T-helper 2 cell (primary cell): Measurements from ENCODE around the gene TTC27.

Experiments used
- DNase-seq, 5 experiments: peaks; one replicate each; pipeline versions ENCODE4 v3.0.0 to v3.0.0-alpha.2; 2012 to 2022

TTC27 gene

DNA sequence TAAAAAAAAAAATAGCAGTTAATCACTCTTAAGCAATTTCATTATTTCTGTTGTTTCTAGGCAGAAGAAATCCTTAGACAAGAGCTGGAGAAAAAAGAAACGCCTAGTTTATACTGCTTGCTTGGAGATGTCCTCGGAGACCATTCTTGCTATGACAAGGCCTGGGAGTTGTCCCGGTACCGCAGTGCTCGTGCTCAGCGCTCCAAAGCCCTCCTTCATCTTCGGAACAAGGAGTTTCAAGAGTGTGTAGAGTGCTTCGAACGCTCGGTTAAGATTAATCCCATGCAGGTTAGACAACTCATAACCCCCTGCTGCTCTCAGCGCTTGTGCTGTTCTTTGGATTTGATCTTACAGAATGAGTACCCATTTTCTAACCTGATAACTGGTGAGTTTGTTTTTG, 130.4 kb downstream of the TTC27 start:
- DNase-seq = no peak

- no peak for DNase-seq
These were observed 132.8 kb downstream of the TTC27 start for GRCh38 chr2:32760628-32761027.

- DNase-seq = peak in 1 of 5 experiments; percentile 62
These were observed 140.7 kb downstream of the TTC27 start for GRCh38 chr2:32768387-32769174.

DNA sequence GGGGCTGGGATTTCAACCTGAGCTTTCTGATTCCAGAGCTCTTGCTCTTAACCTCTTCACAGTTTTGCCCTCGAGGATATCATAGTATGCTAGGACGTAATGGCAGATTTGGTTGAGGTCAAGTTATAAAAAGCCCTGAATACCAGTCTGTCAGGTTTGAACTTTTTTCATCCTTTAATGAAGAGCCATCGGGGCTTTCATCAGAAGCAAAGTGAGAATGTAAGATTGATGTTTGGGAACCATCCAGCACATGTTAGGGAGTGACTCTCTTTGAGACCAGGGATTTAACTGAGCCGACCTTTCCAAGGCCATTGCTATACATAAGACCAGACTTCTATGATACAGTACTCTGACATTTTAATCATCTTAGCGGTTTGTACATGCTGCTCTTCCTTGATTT, 142.5 kb downstream of the TTC27 start:
- DNase-seq = no peak

DNA sequence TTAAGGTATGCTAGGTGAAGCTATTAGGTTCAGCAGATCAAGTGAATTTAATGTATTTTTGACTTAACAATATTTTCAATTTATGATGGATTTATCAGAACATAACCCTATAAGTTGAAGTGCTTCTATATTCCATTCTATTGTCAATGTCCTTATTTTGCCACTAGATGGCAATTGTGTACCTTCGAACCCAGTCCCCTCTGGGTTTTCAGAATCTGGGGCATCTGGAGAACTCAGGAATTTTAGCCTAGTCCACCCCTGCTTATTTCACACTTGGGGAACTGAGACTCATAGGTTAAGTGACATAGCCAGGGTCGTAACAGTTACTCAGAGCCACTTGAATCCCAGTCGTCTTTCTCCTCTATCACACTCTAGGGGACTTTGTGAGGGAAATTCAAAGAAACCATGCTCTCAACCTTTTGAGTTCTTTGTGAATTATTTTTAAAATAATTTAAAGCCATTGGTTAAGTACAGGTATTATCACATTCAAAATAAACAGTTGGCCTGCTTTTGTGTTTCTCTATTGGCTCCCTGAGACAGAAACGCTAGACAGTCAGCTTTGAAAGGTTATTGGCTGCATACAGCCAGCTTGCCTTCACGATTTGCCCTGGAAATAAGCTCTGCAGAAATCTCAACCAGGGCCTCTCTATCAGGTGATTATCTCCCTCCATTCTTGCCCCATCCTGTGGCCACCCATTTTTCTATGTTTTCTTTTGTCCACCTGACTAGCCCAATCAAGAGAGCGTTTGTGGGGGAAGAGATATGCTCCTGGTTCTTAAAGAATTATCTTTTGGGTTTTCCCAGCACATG, 145.0 kb downstream of the TTC27 start:
- peak in 1 of 5 experiments; percentile 5 for DNase-seq

DNA sequence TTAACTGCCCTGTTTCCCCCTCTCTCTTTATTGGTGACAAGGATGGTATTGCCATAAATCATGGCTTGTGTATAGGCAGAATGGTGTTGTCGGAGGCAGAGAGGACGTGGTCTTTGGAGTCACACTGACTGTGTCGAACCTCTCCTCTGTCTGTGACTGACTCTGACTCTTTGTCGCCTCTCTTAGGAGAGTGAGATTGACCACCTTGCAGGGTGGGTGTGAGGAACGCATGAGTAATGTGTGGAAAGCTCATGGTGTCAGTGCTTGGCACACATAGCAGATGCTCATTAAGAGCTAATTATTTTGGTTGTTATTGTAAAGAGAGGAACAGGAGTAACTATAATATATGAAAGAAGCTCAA, 145.6 kb downstream of the TTC27 start:
- no peak for DNase-seq

- no peak for DNase-seq
These were observed 148.1 kb downstream of the TTC27 start for GRCh38 chr2:32775954-32776353.

DNA sequence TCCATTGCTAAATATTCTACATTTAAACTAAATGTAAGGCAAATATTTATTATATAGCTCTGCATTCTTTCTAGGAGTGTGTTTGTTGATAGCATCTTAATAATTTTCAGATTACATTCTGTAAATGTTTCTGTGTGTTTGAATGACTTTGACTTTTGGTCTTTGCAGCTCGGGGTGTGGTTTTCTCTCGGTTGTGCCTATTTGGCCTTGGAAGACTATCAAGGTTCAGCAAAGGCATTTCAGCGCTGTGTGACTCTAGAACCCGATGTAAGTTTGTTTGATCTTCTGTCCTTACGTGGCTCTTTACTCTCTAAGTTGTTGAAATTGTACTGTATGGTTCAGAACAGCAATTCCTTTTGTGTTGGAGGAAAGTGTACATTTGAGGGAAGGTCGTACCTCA, 149.9 kb downstream of the TTC27 start:
- DNase-seq = no peak

GRCh38 chr2:32780961-32781360, 153.1 kb downstream of the TTC27 start:
- no peak for DNase-seq

DNA sequence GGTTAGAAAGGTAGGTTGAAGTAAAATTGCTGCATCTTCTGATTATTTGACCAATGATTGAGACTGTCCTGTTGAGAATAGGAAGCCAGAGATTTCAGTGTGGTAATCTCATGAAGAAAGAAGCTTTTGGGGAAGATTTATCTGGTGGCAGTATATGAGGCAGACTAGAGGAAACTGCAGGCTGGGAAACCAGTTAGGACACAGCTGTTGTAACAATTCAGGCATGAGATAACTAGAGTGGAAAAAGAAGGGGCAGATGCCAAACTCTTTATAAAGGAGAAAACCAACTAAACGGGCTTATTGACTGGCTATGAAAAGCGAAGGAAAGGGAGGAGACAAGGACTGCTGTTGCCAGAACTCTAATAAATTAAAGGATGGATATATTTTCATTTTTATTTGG, 155.6 kb downstream of the TTC27 start:
- DNase-seq = no peak

GRCh38 chr2:32783933-32784332, 156.1 kb downstream of the TTC27 start:
- no peak for DNase-seq

DNA sequence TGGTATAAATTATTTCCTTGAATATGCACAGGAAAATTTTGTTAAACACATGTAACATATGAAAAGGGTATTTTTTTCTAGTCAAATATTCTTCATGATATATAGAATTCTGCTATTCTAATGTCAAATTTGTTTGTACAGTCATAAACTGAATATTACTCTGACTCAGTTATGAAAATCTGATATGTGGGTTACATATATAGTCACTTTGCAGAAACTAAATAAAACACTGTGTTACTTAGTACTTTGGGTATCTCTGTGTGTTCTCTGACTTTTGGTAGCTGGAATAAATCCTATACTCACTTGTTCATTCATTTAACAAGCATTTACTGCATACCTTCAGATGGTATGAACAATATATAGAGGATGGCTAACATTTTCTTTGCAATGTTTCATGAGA, 159.4 kb downstream of the TTC27 start:
- no peak for DNase-seq

DNA sequence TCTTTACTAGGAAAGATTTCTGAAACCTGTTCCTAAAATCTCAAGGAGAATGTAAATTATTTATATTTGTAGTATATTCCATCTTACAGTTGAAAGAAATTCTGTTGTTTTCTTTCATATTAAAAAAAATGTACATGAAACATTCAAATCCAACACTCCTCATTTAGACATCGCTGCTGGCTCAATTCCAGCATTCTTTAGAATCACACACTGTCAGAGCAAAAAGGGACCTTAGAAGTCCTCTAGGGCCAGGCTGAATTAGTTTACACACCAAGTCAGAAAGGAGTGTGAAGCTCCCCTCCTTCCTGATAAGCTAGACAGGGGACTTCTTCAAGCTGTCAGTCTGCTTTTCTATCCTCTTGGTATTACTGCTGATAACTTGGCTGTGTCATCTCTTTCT, 160.3 kb downstream of the TTC27 start:
- DNase-seq = no peak

DNA sequence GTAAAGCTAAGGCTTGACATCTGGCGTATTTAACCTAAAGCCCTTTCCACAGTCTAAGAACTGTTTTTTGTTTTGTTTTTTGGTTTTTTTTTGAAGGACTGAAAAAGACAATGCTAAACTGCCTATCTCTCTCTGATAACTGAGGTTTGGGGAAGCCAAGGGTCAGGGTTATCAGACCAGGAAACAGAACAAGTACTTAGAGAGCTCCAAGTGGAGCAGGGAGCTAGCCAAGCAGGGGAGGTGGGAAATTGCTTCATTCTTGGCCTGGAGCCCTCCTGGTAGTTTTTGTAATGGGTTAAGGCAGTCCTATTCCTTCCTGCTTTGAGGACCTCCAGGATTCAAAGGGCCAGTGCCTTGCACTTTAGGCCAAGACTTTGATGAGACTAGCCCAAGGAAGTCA, 164.6 kb downstream of the TTC27 start:
- DNase-seq = no peak

DNA sequence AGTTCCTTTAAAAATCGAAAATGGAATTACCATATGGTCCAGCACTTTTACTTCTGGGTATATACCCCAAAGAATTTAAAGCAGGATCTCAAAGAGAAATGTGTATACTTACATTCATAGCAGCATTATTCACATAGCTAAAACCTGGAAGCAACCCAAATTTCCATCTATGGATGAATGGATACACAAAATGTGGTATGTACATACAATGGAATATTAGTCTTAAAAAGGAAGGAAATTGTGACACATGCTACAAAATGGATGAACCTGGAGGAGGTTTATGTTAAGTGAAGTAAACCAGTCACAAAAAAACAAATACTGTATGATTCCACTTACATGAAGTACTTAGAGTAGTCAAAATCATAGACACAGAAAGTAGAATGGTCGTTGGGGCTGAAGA, 171.0 kb downstream of the TTC27 start:
- no peak for DNase-seq

DNA sequence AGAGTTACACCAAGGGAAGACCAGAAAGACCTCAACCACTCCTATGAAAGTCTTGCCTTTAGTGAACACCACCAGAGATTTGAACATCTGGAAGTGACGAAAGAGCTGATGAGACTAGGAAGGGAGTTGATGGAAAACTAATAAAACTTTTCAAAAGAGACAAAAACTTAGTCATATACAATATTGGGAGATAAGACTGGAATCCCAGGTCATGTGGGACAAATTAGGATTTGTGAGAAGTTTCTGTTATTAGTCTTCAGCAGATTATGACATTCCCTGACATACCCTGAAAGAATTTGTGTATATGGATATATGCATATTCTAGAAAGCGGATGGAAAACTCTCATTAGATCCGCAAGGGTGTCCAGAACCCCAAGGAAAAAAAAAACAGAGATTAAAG, 173.9 kb downstream of the TTC27 start:
- no peak for DNase-seq

GRCh38 chr2:32802877-32803276, 175.0 kb downstream of the TTC27 start:
- DNase-seq = no peak

GRCh38 chr2:32804205-32804604, 176.4 kb downstream of the TTC27 start:
- no peak for DNase-seq

DNA sequence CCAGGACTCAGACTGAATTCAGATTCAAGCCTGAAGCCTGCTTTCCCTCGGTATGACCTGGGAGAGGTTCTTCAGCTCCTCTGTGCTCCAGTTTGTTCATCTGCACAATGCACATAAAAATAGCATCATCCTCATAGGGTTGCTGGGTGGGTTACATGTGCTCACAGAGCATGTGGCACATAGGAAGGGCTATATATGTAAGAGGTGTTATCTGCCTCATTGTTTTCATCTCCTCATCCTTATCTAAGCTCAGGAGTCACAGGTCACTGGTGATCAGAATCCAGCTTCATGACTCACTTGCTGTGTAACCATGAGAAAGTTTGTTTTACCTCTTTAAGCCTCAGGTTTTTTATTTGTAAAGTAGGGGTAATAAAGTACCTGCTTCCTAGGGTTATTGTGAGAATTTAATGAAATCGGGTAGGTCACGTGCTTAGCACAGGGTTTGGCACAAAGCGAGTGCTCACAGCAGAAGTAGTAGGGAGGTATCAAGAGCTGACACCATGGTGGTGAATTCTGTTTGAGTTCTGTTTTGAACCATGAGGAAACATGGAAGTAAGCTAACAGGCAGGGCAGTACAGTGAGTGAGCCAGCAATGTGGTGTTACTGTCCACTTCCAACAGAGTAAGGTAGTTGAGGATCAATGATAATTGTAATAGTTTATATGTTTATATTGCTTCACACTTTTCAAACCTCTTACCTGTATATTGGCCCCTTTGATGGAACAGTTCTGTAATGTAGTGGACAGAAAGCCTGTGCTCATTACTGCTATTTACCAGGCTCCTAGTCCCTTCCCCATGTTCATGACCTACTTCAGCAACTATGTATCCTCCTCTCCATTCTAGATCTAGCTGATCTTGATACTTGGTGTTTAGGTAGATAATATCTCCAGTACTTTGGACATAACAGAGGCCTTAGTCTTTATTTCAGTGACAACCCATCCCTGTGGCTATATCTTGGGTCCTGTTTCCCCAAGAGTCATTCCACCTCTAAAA, 177.6 kb downstream of the TTC27 start:
- DNase-seq = no peak

DNA sequence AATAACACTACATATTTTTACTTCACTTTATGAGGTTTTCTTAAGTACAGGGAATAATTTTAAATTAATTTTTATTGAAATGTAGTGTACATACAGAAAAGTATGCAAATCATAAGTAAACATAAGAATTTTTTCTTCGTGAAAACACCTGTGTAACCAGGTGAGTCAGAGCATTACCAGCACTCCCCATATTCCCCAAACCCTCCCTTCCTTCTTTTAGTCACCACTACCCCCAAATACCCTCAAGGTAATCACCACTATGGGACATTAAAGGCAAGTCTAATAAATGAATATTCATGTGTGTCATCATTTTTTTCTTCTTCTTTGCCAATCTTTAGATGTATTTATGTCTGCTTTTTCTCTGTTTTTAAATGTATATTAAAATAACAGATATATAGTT, 179.0 kb downstream of the TTC27 start:
- DNase-seq = no peak

- no peak for DNase-seq
These were observed 179.8 kb downstream of the TTC27 start for GRCh38 chr2:32807662-32808061.

DNA sequence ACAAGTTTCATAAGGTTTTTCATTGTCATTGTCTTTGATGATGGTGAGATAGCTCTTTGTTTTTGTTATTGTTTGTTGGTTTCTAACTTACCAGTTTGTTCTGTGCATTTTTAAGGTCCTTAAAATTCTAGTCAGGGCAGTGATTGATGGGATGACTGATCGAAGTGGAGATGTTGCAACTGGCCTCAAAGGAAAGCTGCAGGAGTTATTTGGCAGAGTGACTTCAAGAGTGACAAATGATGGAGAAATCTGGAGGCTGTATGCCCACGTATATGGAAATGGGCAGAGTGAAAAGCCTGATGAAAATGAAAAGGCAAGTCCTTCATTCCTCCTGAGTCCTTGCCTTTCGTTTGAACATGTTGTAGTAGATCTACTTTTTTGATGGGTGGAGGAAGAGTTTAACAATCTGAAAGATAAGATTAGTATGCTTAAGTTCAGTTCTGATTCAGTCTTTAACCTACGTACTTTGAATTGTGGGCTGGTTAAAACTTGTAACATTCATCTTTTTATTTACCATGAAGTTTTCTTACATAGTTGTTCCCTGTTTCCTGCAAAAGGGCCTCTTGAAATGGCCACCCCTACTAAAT, 183.2 kb downstream of the TTC27 start:
- no peak for DNase-seq

DNA sequence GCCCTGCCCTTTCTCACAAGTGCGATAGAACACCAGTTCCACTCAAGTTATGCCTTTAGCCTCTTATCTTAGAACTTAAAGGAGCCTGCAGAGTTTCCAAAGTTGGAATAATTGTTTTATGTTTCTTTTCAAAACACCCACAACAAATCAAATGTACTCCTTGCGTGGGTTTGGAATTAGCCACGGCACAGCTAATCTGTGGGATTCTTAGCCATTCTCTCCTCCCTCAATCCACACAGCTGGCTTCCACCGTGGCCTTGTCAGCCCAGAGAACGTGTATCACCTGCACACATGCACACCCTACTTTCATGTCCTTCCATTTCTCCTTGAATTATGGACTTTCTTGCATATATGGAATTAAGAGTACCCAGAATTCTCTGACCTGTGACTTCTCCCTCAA, 183.8 kb downstream of the TTC27 start:
- DNase-seq = no peak
